Ishikawa (cell line): ENCODE measurements around the gene BBLN.

Experiments
- CEBPB ChIP-seq: IDR thresholded peaks from 2 replicates; pipeline ENCODE4 v1.6.1; 2012
- CREB1 ChIP-seq: IDR thresholded peaks from 2 replicates; pipeline ENCODE4 v1.6.1; 2012; ENCODE audit warnings: low read depth
- EGR1 ChIP-seq: IDR thresholded peaks from 2 replicates; pipeline ENCODE4 v1.6.1; 2012
- EP300 ChIP-seq: IDR thresholded peaks from 2 replicates; pipeline ENCODE4 v1.6.1; 2012; ENCODE audit warnings: borderline replicate concordance
- FOXM1 ChIP-seq: IDR thresholded peaks from 2 replicates; pipeline ENCODE4 v1.6.1; 2012; ENCODE audit warnings: low read depth, borderline replicate concordance
- NFIC ChIP-seq: IDR thresholded peaks from 2 replicates; pipeline ENCODE4 v1.6.1; 2012
- RAD21 ChIP-seq: IDR thresholded peaks from 2 replicates; pipeline ENCODE4 v1.6.1; 2012; ENCODE audit warnings: low read depth
- TAF1 ChIP-seq: IDR thresholded peaks from 2 replicates; pipeline ENCODE4 v1.6.1; 2012; ENCODE audit warnings: low read depth, mild to moderate bottlenecking
- TCF12 ChIP-seq: IDR thresholded peaks from 2 replicates; pipeline ENCODE4 v1.6.1; 2012; ENCODE audit warnings: low read depth
- TEAD4 ChIP-seq: IDR thresholded peaks from 2 replicates; pipeline ENCODE4 v1.6.1; 2012
- YY1 ChIP-seq: IDR thresholded peaks from 2 replicates; pipeline ENCODE4 v1.6.1; 2012; ENCODE audit warnings: low read depth
- ZBTB7A ChIP-seq: IDR thresholded peaks from 2 replicates; pipeline ENCODE4 v1.6.1; 2012; ENCODE audit warnings: low read depth
- TF ChIP-seq, protein P1 (sequence below): IDR thresholded peaks from 2 replicates; pipeline ENCODE4 v1.6.1; 2012
- TF ChIP-seq, protein P2 (sequence below): IDR thresholded peaks from 2 replicates; pipeline ENCODE4 v1.6.1; 2012; ENCODE audit warnings: low read depth, mild to moderate bottlenecking
- TF ChIP-seq, protein P3 (sequence below): IDR thresholded peaks from 2 replicates; pipeline ENCODE4 v1.6.1; 2012

BBLN gene

DNA sequence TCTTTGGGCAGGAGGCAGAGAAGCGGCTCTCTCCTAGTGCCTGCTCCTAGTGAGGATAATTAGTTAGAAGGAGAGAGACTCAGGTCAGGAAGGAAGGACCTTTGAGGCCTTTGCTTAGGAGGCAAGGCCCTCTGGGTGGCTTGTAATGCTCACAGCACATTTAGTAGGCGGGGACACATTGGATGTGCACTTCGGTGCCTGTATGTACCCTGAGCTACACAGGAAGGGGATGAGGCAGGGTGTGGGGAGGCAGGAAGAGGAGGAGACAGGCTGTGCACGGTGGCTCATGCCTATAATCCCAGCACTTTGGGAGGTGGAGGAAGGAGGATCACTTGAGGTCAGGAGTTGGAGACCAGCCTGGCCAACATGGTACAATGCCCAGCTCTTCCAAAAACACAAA is 18.0 kb upstream of the BBLN start:
- TF ChIP-seq, protein P1, sequence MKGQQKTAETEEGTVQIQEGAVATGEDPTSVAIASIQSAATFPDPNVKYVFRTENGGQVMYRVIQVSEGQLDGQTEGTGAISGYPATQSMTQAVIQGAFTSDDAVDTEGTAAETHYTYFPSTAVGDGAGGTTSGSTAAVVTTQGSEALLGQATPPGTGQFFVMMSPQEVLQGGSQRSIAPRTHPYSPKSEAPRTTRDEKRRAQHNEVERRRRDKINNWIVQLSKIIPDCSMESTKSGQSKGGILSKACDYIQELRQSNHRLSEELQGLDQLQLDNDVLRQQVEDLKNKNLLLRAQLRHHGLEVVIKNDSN, result no peak

DNA sequence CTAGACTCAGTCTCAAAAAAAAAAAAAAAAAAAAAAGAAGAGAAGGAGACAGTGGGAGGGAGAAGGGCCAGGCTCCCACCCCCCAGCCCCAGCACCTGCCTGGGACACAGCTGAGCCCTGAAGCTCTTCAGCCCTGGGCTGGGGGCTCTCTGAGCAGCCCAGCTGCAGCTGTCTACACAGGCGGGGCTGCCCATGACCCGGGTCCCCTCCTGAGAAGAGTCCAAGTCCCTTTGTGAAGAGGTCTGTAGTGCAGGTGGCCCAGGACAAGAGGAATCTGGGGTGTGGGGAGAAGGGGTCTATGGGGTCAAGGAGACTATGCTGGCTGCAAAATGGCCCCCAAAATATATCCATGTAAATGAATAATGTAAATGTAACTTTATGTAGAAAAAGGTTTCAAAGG is 17.5 kb upstream of the BBLN start:
- TF ChIP-seq FOXM1, result no peak
- TF ChIP-seq EP300, result no peak
- TF ChIP-seq, protein P1, result no peak
- TF ChIP-seq EGR1, result no peak
- no peak for TF ChIP-seq CREB1
- TF ChIP-seq ZBTB7A, result no peak

DNA sequence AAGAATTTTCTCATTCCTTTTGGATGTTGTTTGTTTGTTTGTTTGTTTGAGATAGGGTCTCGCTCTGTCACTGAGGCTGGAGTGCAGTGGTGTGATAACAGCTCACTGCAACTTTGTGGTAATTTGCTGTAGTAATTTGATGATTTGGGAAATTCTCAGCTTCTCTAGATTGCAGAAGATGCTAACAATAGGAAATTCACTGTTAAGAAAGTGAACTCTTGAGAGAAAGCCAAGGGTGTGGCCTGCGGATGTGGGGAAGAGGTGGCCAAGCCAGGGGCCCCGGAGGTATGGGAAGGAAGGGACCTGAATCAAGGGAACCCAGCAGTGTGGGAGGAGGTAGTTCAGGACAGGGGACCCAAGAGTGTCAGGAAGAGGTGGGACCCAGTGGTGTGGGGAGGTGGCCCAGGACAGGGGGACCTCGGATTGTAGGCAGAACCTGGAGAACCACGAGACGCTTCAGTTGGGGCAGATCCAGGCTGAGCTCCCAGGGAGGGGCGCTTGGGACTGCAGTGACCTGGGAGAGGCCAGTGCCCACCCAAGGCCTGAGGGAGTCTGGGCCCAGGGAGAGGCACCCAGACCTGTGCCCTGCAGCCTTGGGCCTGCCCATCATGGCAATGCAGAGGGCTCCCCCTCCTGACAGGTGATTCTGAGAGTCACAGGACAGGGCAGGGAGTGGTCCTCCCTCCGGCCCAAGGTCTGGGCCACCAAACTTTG is 16.4 kb upstream of the BBLN start:
- TF ChIP-seq EGR1, result no peak
- no peak for TF ChIP-seq TCF12
- TF ChIP-seq, protein P2, sequence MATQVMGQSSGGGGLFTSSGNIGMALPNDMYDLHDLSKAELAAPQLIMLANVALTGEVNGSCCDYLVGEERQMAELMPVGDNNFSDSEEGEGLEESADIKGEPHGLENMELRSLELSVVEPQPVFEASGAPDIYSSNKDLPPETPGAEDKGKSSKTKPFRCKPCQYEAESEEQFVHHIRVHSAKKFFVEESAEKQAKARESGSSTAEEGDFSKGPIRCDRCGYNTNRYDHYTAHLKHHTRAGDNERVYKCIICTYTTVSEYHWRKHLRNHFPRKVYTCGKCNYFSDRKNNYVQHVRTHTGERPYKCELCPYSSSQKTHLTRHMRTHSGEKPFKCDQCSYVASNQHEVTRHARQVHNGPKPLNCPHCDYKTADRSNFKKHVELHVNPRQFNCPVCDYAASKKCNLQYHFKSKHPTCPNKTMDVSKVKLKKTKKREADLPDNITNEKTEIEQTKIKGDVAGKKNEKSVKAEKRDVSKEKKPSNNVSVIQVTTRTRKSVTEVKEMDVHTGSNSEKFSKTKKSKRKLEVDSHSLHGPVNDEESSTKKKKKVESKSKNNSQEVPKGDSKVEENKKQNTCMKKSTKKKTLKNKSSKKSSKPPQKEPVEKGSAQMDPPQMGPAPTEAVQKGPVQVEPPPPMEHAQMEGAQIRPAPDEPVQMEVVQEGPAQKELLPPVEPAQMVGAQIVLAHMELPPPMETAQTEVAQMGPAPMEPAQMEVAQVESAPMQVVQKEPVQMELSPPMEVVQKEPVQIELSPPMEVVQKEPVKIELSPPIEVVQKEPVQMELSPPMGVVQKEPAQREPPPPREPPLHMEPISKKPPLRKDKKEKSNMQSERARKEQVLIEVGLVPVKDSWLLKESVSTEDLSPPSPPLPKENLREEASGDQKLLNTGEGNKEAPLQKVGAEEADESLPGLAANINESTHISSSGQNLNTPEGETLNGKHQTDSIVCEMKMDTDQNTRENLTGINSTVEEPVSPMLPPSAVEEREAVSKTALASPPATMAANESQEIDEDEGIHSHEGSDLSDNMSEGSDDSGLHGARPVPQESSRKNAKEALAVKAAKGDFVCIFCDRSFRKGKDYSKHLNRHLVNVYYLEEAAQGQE, result no peak
- TF ChIP-seq FOXM1, result no peak
- TF ChIP-seq NFIC, result no peak
- TF ChIP-seq EP300, result no peak
- TF ChIP-seq, protein P1, result no peak

DNA sequence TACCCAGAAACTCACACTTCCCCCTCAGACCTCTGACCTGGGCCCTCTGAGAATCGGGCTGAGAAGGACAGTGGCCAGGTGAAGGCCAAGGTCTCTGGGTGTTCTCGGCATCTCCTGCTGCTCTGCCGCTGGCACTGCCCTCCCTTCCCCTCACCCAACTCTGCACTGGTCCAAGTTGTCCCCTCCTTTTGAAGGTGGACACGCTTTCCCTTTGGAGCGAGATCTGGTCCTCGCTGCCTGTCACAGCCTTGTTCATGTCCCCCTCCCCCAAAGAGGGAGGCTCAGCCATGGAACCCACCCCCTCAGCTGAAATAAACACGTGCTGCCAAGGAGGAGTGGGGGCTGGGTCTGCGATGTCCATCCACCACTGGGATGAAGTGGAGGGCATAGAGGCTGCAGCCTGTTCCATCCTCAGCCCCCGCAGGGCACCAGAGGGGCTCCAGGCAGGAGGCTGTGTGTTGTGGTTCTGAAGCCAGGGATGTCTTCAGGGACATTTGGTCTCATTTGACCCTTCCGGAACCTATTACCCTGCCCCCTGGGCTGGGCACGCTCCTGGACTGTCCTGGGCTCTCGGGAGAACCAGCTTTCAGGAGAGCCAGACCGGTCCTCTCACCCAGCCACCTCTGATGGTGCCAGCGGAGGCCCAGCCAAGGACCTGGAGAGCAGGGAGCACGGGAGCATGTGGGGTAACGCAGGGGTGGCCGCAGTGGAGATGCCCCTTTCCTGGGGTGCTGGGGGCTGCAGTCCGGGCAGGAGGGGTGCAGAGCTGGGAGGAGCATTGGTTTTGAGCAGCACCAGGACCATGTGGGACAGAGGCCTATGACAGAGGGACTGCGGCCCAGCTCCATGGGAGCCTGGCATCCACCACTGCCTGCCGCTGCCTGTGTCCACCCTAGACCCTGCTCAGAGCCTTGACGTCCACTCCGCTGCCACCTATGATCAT is 15.6 kb upstream of the BBLN start:
- no peak for TF ChIP-seq FOXM1
- no peak for TF ChIP-seq NFIC
- TF ChIP-seq CEBPB, result no peak
- TF ChIP-seq RAD21, result no peak
- no peak for TF ChIP-seq EP300

DNA sequence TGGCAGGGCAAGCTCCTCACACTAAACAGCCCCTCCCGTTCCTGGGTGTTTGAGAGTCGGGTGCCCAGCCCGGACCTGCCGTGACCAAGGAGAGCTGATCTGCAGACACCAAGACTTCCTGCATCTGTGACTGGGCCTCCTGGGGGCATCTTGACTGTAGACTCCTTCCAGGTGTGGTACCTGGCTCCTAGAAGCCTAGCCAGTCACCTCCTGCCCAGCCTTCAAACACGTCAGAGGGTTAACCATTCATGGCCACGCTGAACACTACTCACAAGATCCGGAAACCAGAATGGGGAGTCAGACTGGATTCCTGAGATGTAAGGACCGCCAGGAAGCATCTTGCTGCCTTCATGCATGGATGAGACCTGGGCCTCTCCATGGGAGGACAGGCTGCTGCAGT is 14.5 kb upstream of the BBLN start:
- TF ChIP-seq, protein P3, sequence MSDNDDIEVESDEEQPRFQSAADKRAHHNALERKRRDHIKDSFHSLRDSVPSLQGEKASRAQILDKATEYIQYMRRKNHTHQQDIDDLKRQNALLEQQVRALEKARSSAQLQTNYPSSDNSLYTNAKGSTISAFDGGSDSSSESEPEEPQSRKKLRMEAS, result peak; percentile 86
- TF ChIP-seq RAD21 (no peak; the same call in 1 of the 2 replicates), YY1 (peak; percentile 82), TEAD4 (peak; percentile 97), ZBTB7A (no peak; the same call in 1 of the 2 replicates), NFIC (peak; percentile 88), EGR1 (no peak), CEBPB (peak; percentile 50; the same call in 1 of the 2 replicates), TAF1 (no peak; the same call in 1 of the 2 replicates), EP300 (peak; percentile 89), CREB1 (peak; percentile 54; the same call in 1 of the 2 replicates), TCF12 (peak; percentile 95), FOXM1 (peak; percentile 67; the same call in 1 of the 2 replicates)
- TF ChIP-seq, protein P1, result peak; percentile 43; the same call in 1 of the 2 replicates
- TF ChIP-seq, protein P2, result no peak
